Left ventricle myocardium superior (tissue), 1 donor: ENCODE measurements around the gene FGFR2. TPM values are rescaled to one million over a fixed set of nuclear protein-coding genes. Genes with fewer than 3 reads are reported as not detected.

Experiments
- ATAC-seq: fragments of 200-7000 bp; cut with Tn5 transposase; one replicate; pipeline ENCODE4 v1.9.1; 2020; ENCODE audit warnings: mild to moderate bottlenecking, moderate library complexity
- DNase-seq: peaks from one replicate; pipeline ENCODE4 v3.0.0-alpha.2; 2020
- intact Hi-C: fragments of 100-400 bp; cut with micrococcal nuclease; formaldehyde crosslinking; loops from one replicate; pipeline ENCODE4 v1.11.0; 2022
- total RNA-seq: library from RNA; stranded (reverse); fragmentation: NEBNext Ultra II Directional; extraction: Animal tissue kit (Norgen Biotek cat#: 25700); gene quantifications from one replicate; pipeline ENCODE4 v1.2.1, GENCODE V29; 2021
- donor health status: DM: no; HTN: yes; CAD: no; lungs with severe emphysema.

Gene FGFR2
- total RNA-seq, 1 donor from 2014 or later, result 0.17 TPM

GRCh38 chr10:121511460-121511859 lies 86.8 kb downstream of the FGFR2 start:
- intact Hi-C loops, result no loop called here
- ATAC-seq (no peak), DNase-seq (no peak)

DNA sequence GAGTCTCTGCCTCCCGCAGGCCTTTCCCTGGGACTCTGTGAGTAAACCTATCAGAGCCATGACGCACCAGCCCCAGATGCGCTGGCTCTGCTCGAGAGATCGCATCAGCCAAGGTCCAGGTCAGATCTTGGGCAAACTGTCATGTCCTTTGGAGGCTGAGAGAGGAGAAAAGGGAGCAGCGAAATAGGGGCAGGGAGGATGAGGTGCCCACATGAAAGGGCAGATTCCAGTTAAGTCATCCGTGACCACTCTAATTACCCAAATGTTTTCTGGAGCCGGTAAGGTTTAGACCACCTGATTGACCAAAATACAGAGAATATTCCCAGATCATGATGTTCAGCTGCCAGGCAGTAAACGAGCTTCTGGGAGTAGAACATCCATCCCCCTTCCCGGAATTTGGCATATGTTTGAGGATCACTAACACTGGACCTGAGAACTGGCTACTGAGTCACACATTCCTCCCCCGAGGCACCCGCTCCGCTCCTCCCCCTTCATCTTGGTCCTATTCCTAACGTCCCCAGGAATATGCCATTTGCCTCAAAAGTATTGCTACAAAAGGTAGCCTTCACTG lies 88.0 kb downstream of the FGFR2 start:
- ATAC-seq (no peak), DNase-seq (no peak)
- intact Hi-C loops, result no loop called here

- no peak for ATAC-seq
- intact Hi-C loops, result no loop called here
These were observed 88.4 kb downstream of the FGFR2 start for GRCh38 chr10:121509796-121510195.

DNA sequence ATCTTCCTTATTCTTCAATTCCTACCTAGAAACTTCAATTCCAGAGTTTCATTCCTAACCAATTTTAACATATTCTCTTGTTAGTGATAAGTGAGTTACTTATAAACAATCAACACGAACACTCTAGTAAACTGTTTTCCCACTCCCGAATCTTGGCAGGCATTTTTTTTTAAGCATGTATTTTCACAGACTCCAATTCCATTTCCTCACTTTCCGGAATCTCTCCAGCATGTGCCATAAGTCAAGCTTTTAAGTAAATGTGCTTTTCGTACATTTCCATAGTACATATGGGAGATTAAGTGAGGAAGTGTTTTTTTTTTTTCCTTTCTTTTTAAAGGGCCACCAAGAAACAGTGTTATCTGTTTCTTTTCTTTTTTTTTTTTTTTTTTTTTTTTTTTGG lies 89.1 kb downstream of the FGFR2 start:
- DNase-seq (no peak), ATAC-seq (no peak)
- intact Hi-C loops, result no loop called here

More at GRCh38 chr10:121509796-121510195, 88.4 kb downstream of the FGFR2 start:
- no peak for DNase-seq

DNA sequence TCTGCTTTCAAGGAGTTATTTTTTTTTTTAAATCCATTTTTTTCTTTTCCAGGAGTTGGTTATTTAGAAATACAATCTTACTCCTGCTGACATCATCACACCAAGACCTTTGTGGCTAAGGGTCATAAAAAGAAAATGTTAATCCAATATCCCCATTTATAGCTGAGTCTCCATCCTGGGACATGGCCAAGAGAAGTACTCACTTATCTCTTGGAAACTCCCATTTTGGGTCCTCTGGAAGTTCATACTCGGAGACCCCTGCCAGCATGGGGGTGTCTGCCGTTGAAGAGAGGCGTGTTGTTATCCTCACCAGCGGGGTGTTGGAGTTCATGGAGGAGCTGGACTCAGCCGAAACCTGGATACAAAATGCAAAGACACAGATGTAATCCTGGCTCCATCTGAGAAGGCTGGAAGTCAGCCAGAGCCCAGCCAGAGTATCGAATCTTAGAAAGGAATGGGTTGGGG lies 94.6 kb downstream of the FGFR2 start:
- ATAC-seq (no peak), DNase-seq (no peak)
- intact Hi-C loops, result no loop called here

GRCh38 chr10:121501796-121502195 lies 96.4 kb downstream of the FGFR2 start:
- ATAC-seq (no peak), DNase-seq (no peak)
- intact Hi-C loops, result no loop called here

DNA sequence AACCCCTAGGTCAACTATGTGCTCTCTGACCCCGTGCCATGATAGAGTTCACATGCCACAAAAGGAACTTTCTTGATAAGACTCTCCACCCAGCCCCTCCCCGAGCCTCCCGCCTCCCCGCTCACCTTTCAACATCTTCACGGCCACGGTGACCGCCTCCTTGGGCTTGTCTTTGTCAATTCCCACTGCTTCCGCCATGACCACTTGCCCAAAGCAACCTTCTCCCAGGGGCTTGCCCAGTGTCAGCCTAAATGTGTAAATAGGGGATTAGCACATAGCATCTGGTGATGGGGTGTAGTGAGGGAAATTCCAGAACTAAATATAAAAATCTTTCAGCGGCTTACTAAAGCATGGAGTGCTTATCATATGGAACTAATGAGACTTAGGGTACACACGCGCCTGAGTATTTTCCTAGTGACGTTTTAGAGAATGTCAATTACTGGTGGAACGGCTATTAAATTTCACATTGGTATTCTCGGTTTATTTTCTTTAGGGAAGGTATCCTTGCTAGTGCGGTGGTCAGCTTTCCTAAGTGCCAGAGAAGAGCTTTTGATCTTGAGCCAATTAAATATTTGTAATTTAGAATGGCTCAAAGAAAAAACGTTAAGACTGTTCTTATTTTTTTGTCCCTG lies 97.4 kb downstream of the FGFR2 start:
- ATAC-seq, result no peak
- DNase-seq, result no peak
- intact Hi-C loops, result no loop called here

DNA sequence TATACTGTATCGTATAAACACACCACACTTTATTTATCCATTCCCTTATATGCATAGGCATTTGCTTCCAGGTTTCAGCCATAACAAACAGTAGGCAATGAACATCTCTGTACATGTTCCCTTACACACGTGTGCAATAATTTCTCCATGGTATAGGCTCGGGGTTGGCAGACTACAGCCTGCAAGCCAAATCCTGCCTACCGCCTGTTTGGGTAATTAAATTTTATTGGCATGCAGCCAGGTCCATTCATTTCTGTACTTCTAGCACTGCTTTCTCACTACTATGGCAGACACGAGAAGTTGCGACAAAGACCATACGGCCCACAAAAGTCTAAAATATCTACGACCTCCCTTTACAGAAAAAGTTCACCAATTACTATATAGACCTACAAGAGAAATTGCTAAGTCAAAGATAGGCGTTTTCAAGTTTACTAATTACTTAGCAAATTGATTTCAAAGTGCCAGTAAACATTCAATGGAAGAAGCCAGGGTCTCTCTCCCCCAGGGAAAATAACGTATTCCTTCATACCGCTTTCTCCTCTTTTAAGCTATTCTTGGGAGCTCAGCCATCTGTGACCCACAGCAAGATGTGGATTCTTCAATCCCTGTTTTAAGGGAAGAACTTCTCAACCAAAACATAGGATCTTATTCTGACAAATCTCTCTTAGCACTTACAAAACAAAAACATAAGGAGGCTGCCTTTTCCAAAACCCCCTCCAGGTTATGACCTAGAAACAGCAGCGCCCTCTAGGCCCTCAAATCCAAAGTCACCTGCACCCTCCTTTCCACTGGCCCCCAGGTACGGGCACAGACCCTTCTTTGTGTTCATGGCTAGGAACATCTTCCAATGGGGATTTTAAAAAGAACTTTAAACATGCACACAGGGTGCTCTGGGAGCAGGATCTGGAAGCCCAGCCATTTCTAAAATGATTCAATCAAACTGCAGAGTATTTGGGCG lies 100.5 kb downstream of the FGFR2 start:
- ATAC-seq, result no peak
- DNase-seq, result no peak
- intact Hi-C loops, result no loop called here

DNA sequence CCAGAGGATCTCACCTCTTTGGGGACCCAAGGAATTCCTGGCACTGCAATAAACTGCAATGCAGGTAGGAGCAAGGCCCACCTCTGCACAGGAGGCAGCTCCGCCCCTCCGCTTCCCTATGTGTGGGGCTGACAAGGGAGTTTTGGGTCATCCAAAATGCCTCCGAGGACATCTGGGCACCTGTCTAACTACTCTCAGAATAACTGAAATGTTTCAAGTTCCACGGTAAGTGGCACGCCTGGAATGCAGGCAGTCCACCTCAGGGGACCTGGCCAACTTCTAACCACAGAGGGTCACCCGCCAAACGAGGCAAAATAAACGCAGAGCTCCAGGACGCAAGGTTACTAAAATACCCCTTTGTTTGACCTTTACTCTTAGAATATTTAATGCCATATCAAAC lies 102.5 kb downstream of the FGFR2 start:
- ATAC-seq (no peak), DNase-seq (no peak)
- intact Hi-C loops, result no loop called here

GRCh38 chr10:121494296-121494695 lies 103.9 kb downstream of the FGFR2 start:
- intact Hi-C loops, result no loop called here
- DNase-seq (no peak), ATAC-seq (no peak)

DNA sequence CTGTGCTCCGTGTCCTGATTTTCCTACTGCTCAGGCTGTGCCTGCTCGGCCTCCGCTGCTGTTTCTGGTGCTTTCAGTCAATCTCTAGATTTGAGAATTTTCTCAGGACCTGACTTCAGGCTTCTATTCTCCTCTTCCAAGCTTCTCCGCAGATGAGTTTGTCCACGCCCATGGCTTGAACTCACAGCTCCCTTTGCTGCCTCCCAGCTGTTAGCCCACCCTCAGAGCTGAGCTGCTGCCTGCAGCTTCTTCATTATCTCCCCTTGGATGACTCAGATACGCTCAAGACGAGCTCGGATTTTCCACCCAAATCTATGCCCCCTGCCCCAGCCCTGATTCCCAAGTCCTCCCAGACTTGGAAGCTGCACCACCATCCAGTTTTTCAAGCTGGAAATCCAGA lies 104.7 kb downstream of the FGFR2 start:
- intact Hi-C loops, result no loop called here
- DNase-seq, result no peak
- no peak for ATAC-seq

GRCh38 chr10:121490871-121491519 lies 107.2 kb downstream of the FGFR2 start:
- ATAC-seq (peak; percentile 63), DNase-seq (peak; percentile 43)
- intact Hi-C loops, result no loop called here

DNA sequence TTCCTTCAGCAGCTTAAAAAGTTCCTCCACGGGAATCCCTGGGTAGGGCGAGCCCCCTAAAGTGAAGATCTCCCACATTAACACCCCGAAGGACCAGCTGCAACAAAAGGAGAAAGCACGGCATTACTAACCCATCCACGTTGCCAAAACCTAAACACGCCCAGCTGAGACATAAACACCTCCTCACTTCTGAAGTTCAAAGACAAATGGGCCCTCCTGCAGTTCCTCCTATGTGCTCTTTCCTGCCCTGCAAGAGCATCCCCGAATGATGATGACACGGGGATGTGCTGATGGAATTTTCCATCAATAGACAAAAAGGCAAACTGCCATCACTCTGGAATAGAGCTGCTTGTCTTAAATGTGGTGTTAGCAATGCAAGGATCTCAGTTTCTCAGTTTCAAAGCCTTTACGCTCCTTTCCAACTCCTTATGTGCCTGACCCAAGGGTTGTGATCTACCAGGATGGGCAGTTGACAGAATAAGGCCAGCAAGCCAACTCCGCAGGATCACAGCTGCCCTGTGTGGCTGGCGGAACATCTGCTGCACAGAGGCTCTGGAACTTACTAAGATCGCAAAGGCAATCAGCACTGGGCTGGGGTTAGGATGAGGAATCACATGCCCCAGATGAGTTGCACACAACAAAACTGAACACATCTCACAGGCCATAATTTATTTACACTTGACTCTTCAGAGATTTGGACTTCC lies 112.7 kb downstream of the FGFR2 start:
- intact Hi-C loops, result no loop called here
- ATAC-seq (no peak), DNase-seq (no peak)

DNA sequence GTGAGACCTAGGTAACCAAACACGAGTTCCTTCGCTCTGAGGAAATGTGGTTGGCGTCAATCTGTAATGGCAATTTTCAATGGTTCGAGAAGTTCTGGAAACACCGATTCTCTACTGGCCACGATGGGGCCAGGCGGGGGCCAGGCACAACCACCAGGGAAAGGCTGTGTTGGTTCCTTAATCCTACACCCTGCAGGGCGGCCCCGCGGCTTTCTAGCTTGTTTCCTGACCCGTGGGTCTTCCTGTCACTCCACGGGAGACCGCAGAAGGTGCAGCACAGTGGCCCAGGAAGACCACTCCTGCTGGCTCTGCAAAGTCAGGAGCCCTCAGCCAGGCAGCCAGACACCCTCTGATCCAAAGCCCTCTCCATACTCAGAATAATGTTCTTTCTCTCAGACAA lies 113.4 kb downstream of the FGFR2 start:
- no peak for DNase-seq
- ATAC-seq, result no peak
- intact Hi-C loops, result no loop called here

GRCh38 chr10:121484401-121484800 lies 113.8 kb downstream of the FGFR2 start:
- DNase-seq, result no peak
- intact Hi-C loops, result no loop called here
- no peak for ATAC-seq

GRCh38 chr10:121481180-121481579 lies 117.1 kb downstream of the FGFR2 start:
- ATAC-seq, result no peak
- no peak for DNase-seq
- intact Hi-C loops, result no loop called here

DNA sequence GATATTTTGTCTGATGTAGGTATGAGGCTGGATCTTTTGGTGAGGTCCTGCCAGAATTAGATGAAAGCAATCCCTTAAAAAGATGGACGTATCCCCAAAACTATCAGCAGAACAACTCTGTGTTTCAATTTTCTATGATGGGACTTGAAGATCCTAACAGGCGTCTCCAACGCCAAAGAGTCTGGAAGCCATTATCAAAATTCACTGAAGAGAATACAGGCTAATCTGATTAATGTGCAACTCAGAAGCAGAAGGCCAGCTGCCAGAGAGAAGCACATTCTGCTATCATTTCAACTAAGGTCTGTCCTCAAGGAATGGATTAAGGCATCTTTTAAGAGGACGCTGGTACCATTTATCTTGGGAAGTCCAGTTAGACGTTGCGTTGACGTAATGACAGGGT lies 119.7 kb downstream of the FGFR2 start:
- no peak for DNase-seq
- intact Hi-C loops, result no loop called here
- no peak for ATAC-seq

DNA sequence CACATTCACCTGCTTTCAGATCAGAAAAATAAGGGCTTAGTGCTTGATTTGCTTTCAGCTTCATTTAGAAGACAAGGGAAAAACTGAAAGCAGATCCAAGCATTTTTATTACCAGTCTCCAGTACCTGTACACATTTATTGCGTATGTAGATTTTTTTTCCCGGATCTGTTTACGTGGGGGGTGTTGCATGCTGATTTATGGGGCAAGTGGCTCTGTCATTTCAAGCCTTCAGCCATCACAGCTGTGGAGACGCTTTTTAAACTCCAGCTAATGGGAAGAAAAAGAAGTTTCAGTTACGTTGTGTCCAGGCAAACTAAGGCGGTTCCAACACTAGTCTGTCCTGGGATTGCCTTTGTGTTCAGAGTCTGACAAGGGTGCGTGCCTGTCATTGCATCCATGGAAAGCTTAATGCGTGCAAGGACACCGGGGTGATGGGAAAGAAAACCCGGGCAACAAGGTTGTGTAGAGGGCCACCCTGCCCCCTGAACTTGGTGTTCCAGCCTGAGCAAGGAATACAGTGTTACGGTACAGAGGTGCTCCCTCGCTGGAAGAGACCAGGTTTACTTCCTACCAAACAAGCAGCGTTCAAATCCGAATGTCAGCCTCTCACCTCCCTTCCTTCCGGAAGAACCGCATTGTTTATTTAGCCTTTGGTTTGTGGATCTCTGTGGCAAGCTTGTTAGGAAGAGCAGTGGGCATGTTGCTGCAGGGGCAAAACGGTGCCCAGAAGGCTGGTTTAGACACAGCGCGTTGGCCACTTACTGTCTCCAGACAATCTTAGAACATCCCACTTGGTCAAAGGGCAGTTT lies 128.2 kb downstream of the FGFR2 start:
- DNase-seq (no peak), ATAC-seq (no peak)
- intact Hi-C loops, result no loop called here
